Thoracic aorta endothelial cell (primary cell): Measurements from ENCODE around the gene TMEM255B. TPM values are rescaled to one million over a fixed set of nuclear protein-coding genes. Genes with fewer than 3 reads are reported as not detected.

Experiments
- total RNA-seq: library from RNA; depleted of rRNA; stranded (reverse); fragments of >200 nt; gene quantifications from 2 replicates; pipeline ENCODE4 v1.2.3, GENCODE V29; 2012

The TMEM255B gene
- total RNA-seq: 18.4 and 29.9 TPM in 2 replicates

DNA sequence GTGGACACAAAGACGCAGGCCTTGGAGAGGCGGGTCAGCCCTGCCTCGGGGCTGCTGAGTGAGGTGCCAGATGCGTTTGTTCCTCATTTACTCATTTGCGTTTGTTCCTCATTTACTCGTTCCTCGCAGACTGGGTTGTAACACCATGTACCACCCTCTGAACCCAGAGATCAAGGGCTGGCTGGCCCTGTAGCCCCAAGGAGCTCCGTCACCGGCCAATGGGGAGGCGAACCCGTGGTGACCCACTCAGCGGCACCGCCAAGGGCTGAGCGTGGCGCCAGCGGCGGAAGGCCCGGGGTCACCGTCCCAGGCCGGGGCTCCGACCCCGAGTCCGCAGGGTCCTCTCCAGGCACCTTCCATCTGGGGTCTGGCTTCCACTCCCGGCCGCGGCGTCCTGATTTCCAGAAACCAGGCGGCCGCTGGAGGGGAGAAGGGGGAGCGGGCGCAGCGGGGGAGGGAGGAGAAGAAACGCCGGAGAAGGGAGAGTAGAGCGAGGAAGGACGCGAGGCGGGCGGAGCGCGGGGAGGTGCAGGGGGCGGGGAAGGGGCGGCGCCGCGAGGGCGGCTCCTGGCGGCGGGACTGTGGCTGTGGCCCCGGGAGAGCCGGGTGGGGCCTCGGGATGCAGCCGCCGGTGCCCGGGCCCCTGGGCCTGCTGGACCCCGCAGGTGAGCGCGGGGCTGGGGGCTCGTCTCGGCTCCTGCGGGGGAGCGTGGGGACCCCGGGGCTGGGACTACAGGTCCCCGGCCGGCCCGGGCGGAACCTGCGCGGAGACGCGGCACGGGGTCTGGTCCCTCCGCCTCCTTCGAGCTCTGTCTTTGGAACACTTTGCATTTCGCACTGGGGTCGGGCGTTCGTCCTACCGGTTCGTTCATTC, at the start of gene TMEM255B:
Gene TMEM255B, plus strand, starts transcription at position 576 of the 874 bp plus-strand sequence. Its CDS starts 44 bp downstream, at position 620.

DNA sequence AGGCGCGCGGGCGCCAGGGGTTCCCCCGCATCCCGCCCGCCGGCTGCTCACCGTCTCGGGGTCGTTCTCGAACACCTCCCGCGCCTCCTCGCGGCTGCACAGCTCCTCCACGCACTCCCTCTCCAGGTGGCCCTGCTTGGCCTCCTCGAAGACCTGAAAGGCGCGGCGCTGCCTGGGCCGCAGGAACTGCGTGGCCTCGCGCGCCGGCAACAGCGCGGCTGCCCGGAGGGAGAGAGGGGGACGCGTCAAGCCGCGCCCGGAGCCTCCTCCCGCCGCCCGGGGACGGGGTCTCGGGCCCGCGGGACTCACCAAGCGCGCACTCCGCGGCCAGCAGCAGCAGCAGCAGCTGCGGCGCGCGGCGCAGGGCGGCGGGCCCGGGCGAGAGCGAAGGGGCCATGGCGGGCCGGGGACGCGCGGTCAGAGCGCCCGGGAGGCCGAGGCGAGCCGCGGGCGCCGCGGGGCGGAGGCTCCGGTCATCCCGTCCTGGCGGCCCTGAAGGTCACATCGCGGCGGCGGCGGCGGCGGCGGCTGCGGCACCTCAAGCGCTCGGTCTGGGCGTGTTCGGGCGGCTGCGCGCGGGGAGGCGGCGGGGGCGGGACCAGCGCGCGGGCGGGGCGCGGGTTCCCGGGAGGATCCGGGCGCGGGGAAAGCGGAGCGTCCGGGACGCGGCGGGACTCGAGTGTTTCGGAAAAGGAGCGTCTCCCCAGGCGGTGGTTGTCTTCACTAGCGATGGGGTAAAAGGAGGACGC, 104.7 kb downstream of the TMEM255B start, which contains the start of gene GAS6:
Gene GAS6, minus strand, starts transcription at position 553 of the 749 bp plus-strand sequence. Its CDS starts 156 bp downstream, at position 397.

Other genes starting within 250 kb of the TMEM255B start
- gene TFDP1, start 174.5 kb upstream of the TMEM255B start, total RNA-seq: 146 and 179 TPM in 2 replicates
- gene ATP4B, start 101.0 kb upstream of the TMEM255B start, total RNA-seq: not detected in 2 replicates
- under 0.01 TPM in 1 of 2 replicates, not detected in the other for gene GRK1, start 92.0 kb upstream of the TMEM255B start, total RNA-seq
- 25.3 and 47.3 TPM in 2 replicates for gene GAS6, start 104.8 kb downstream of the TMEM255B start, total RNA-seq
- gene C13orf46, start 214.8 kb downstream of the TMEM255B start, total RNA-seq: 0.22 and 0.27 TPM in 2 replicates